Measurements from ENCODE around the gene MAPK13.

The MAPK13 gene

DNA sequence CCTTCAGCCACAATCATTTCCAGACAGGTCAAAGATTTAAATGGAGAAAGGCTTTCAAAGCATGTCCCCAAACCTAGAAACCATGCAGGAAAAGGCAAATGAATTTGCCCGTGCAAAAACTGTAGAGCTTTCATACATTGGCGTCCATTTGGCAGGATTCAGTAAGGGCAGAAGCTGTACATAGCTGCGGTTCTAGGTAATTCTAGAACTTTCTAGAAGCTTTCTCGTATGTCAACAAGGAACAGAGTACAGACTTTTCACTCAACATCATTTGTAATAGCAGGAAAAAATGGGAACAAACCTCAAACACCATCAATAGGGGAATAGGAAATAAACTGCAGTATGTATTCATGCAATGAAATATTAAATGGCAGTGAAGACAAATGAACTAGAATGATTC is 11.1 kb upstream of the MAPK13 start:
- in situ Hi-C loops (cut with MboI; ENCODE audit: low sequenced_read_pairs, unreplicated experiment), result no loop called here
- DNase-seq (ENCODE audit: low spot score), result no peak
- TF ChIP-seq CTCF (IDR thresholded peaks at IDR 0.05; ENCODE audit: borderline replicate concordance, control extremely low read depth, extremely low read depth, insufficient read depth, missing control alignments), result no peak

DNA sequence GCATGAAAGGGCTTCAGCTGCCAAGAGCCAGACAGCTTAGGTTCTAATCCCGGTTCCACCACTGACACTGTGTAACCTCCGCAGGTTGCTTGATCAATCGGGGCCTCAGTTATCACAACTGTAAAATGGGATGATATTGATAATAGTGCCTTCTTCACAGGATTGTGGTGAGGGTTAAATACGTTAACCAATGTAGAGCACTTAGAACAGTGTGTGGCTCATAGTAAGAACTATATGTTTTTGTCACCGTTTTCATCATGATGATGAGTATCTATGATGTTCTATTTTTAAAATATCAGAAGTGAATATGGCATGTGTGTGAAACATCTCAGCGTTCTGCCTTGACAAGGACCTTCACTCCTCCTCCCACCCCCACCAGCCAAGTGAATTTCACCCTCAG is 10.3 kb upstream of the MAPK13 start:
- in situ Hi-C loops (cut with MboI; ENCODE audit: low sequenced_read_pairs, unreplicated experiment), result no loop called here
- no peak for TF ChIP-seq CTCF (IDR thresholded peaks at IDR 0.05; ENCODE audit: borderline replicate concordance, control extremely low read depth, extremely low read depth, insufficient read depth, missing control alignments)

GRCh38 chr6:36120539-36120938 is 9.8 kb upstream of the MAPK13 start:
- TF ChIP-seq CTCF (IDR thresholded peaks at IDR 0.05; ENCODE audit: borderline replicate concordance, control extremely low read depth, extremely low read depth, insufficient read depth, missing control alignments), result no peak
- DNase-seq (ENCODE audit: low spot score), result peak; percentile 41
- in situ Hi-C loops (cut with MboI; ENCODE audit: low sequenced_read_pairs, unreplicated experiment), result no loop called here

More for the DNA sequence above, 10.3 kb upstream of the MAPK13 start:
- DNase-seq (ENCODE audit: low spot score), result no peak

GRCh38 chr6:36120979-36121786 is 9.1 kb upstream of the MAPK13 start:
- in situ Hi-C loops (cut with MboI; ENCODE audit: low sequenced_read_pairs, unreplicated experiment), result no loop called here
- TF ChIP-seq CTCF (IDR thresholded peaks at IDR 0.05; ENCODE audit: borderline replicate concordance, control extremely low read depth, extremely low read depth, insufficient read depth, missing control alignments), result peak; percentile 5
- DNase-seq (ENCODE audit: low spot score), result peak; percentile 40

GRCh38 chr6:36121787-36122494 is 8.4 kb upstream of the MAPK13 start:
- no peak for DNase-seq (ENCODE audit: low spot score)
- TF ChIP-seq CTCF (IDR thresholded peaks at IDR 0.05; ENCODE audit: borderline replicate concordance, control extremely low read depth, extremely low read depth, insufficient read depth, missing control alignments), result no peak
- in situ Hi-C loops (cut with MboI; ENCODE audit: low sequenced_read_pairs, unreplicated experiment), result no loop called here

- no peak for TF ChIP-seq CTCF (IDR thresholded peaks at IDR 0.05; ENCODE audit: borderline replicate concordance, control extremely low read depth, extremely low read depth, insufficient read depth, missing control alignments)
- no peak for DNase-seq (ENCODE audit: low spot score)
- in situ Hi-C loops (cut with MboI; ENCODE audit: low sequenced_read_pairs, unreplicated experiment), result no loop called here
Measured at GRCh38 chr6:36122495-36123269, 7.6 kb upstream of the MAPK13 start.
